Renal cortex interstitium (tissue), 11 donors: ENCODE results near the gene SHANK3. TPM values are rescaled to one million over a fixed set of nuclear protein-coding genes. Genes with fewer than 3 reads are reported as not detected.
A peak's percentile ranks its signal among the peaks of the same experiment; 100 is the strongest.
"Not testable (repeated sequence)": the region's sequence is repeated elsewhere in the genome, so short reads cannot be mapped to it uniquely, and the experiment has no call there.

ENCODE experiments used
- DNase-seq, 11 donors: peaks; one replicate each; pipeline ENCODE4 v3.0.0-alpha.2; 2013; ENCODE audit warnings: low read depth in 9 of 11, low spot score in 4 of 11; ENCODE audit errors: extremely low read depth in 1 of 11
- polyA plus RNA-seq, 3 donors: library from polyadenylated mRNA; unstranded; fragments of 120-200 nt; gene quantifications; one replicate each; pipeline ENCODE4 v1.2.1, GENCODE V29; 2013; ENCODE audit not compliant: insufficient read length in 3 of 3

SHANK3 gene
- polyA plus RNA-seq, 3 donors, result 13.7 to 24.6 (median 21.2) TPM

DNA sequence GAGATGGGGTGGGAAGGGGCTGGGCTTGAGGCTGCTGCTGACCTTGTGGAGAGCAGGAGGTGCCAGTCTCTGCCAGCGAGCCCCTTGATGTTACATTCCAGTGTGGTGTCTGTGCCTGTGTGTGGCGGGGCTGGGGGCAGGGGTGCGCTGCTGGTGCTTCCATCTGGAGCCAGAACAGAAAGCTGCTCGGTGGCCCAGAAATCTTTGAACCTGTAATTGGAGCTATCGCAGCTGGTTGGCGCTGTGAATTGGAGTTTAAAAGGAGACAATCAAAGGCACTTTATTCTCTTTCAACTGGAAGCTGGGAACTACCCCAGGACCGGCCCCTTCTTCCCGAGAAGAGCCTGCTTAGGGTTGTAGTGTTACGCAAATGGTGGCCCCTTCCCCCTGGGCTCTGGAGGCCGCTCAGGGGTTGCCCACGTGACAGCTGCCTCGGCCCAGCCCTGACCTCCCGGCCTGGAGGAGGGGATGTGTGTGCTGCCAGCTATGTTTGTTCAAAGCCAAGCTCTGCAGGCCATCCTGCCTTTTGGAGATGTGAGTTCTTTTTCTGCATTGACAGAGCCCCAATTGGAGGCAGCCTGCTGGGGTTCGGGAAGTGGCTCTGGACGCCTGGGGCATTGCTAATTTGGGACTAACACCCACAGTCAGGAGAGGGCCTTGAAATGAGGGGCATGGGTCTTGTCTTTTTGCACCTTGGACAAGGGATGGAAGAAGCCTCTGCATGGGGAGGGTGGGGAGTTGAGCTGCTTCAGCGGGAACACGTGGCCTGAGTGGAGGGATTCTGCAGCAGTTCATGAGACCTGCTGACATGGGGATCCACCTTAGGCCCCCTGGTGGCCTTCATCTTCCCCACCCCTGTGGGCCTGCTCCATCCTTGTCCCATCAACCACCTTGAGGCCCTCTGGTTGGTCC lies 30.7 kb upstream of the SHANK3 start:
- peak in 4 of 11 donors; percentile 48 to 58 (median 52) for DNase-seq

DNA sequence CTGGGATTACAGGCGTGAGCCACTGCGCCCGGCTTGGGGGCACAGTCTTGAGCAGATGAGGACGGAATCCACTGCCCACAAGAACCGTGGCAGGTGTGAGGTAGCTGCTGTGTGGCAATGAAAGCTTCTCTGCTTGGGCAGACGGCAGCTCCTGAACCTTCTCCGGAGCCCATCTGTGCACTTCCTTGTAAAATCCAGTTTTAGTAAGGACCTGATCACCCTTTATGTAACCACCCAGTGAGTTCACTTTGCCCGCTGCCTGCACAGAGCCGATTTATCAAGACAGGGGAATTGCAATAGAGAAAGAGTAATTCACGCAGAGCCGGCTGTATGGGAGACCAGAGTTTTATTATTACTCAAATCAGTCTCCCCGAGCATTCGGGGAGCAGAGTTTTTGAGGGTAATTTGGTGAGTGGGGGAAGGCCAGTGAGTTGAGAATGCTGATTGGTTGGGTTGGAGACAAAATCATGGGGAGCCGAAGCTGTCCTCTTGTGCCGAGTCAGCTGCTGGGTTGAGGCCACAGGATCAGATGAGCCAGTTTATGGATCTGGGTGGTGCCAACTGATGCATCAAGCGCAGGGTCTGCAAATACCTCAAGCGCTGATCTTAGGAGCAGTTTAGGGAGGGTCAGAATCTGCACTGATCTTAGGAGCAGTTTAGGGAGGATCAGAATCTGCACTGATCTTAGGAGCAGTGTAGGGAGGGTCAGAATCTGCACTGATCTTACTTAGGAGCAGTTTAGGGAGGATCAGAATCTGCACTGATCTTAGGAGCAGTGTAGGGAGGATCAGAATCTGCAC lies 29.4 kb upstream of the SHANK3 start:
- DNase-seq, result not testable (repeated sequence)

DNA sequence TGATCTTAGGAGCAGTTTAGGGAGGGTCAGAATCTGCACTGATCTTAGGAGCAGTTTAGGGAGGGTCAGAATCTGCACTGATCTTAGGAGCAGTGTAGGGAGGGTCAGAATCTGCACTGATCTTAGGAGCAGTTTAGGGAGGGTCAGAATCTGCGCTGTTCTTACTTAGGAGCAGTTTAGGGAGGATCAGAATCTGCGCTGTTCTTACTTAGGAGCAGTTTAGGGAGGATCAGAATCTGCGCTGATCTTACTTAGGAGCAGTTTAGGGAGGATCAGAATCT lies 28.9 kb upstream of the SHANK3 start:
- DNase-seq, result not testable (repeated sequence)

DNA sequence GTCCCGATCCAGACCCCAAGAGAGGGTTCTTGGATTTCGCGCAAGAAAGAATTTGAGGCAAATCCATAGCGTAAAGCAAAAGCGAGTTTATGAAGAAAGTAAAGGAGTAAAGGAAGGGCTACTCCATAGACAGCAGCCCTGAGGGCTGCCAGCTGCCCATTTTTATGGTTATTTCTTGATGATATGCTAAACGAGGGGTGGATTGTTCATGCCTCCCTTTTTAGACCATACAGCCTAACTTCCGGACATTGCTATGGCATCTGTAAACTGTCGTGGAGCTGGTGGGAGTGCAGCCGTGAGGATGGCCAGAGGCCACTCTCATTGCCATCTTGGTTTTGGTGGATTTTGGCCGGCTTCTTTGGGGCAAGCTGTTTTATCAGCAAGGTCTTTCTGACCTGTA lies 19.4 kb upstream of the SHANK3 start:
- DNase-seq, result no peak

GRCh38 chr22:50654664-50655063 lies 18.0 kb upstream of the SHANK3 start:
- DNase-seq, result not testable (repeated sequence)

DNA sequence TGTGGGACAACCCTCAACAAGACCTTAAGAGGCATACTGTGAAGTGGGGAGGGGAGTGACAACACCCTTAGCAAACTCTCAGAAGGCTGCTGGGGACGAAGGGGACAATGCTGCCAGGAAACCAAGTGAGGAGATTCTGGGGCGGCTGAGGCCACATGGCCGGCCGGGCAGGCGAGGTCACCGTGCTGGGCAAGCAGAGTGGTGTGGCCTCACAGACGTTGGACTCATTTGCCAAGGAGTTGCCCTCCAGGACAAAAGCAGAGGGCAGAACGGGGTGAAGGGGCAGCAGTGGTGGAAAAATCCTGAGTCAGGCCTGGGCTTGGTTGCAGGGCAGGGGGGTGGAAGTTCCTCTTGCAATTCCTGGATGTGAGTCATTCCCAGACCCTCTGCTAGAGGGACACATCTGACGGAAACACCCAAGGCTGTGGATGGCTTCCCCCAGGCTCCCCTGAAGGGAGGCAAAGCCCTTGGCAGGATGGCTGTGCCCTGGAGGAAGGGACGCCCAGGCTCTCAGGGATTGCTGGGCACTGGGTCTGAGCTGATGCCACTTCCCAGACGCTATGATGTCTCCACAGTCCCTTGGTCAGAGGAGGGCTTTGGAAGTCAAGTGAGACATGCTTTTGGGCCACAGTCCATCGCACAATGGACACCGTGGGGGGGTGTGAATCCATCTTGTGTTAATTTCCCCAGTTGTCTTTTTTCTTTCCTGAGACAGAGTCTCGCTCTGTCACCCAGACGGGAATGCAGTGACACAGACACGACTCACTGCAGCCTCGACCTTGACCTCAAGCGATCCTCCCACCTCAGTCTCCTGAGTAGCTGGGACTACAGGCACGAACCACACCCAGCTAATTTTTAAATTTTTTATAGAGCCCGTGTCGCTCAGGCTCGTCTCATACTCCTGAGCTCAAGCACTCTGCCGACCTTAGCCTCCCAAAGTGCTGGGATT lies 16.2 kb upstream of the SHANK3 start:
- DNase-seq, result no peak

DNA sequence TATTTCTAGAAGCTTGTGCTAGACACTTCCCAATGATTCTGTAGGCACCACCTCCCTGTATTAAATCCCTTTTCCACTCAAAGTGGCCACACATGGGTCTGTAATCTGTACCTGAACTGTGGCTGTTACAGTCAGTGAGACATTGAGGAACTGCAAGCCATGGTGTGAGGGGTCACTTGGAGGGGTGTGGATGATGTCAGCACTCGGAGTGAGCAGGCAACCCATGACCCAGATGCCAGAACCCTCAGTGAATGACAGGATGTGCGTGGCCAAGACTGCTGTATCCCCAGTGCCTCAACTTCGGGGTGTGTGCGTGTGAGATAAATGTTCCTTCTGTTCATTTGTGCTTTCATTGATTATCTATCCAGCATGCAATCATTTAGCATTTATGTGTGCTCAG lies 14.7 kb upstream of the SHANK3 start:
- DNase-seq, result no peak

DNA sequence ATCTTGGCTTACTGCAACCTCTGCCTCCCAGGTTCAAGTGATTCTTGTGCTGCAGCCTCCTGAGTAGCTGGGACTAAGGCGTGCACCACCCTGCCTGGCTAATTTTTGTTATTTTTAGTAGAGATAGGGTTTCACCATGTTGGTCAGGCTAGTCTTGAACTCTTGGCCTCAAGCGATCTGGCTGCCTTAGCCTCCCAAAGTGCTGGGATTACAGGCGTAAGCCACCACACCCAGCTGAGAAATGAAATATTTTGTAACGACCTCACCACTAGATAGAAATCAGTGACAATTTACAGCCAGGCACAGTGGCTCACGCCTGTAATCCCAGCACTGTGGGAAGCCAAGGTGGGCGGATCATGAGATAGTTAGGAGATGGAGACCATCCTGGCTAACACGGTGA lies 12.9 kb upstream of the SHANK3 start:
- not testable (repeated sequence) for DNase-seq

DNA sequence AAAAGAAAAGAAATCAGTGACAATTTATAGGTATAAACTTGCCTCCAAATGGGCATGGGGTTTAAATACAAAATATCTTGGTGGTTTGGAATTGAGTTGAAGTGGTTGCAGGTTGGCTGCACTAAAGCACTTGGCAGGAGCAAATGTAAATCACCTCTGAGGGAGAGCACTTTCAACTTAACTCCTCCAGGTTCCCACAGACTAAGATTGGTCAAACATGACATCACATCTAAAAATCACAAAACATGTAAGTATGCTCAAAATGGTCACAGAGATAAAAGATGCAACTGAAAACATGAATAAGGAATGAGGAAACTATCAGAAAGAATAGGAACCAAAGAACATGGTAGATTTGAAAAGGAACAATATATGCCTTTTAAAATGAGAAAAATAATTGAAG lies 12.3 kb upstream of the SHANK3 start:
- no peak for DNase-seq

- DNase-seq, result no peak
Measured at GRCh38 chr22:50665212-50665611, 7.4 kb upstream of the SHANK3 start.

GRCh38 chr22:50665738-50666137 lies 6.9 kb upstream of the SHANK3 start:
- no peak for DNase-seq

- no peak for DNase-seq
Measured at GRCh38 chr22:50670513-50670912, 2.1 kb upstream of the SHANK3 start.

DNA sequence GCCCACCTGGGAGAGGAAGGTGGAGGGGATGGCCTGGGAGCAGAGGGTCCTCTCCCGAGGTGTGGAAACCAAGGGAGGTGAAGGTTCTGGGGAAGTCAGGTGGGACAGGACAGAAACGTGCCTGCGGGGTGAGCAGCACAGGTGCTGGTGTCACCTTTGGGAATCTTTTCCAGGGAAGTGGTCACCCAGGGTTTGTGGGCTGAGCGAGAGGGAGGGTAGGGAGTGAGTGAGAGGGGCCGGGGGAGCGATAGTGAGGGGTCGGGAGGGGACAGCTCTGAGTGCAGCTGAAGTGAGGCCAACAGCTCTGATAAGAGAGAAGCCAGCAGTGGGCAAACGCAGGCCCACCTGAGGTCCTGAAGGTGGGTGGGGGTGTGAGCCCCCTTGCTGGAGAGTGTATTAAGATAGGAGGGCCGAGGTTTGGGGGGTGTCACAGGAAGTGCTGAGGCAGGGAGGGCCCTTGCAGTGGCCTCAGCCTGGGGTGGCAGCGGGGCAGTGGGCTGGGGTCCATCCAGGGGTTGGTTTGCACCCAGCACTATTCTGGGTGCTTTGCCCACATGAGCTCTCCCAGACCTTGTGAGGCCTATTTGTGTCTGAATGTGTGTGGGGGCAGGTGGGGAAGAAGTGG lies 1.6 kb upstream of the SHANK3 start:
- no peak for DNase-seq

DNA sequence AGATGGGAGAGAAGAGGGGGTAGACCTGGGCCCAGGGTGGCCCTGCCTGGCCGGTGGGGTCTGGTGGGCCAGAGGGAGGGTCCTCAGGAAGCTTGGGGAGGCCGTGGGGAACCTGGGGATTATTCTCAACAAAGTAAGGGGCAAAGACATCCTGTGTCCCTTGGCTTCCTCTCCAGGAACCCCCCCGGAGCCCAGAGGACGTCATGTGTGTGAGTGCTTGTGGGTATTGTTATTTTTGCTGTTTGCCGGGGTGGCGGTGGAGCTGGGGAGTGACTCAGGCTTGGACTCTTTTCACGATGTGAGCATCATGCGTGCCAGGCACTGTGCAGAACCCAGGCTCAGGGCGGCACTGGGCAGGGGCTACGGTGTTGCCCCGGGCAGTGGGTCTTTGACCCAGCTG lies 982 bp upstream of the SHANK3 start:
- DNase-seq, result no peak

DNA sequence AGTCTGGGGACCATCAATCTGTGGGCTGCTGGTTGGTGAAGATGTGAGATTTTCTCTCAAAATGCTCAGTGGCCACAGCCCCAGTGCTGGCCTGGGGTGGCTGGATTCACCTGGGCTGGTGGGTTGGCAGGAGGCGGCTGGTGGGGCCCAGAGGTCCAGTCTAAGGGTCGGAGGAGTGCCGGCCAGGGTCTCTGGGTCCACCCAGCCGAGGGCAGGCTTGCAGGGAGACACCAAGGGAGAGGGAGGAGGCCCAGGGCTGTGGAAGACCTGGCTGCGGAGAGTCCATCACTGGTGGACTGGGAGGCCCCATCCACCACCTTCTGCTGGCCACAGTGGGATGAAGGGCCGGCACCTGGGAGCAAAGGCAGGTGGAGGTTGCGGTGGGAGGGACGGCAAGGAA lies 582 bp upstream of the SHANK3 start:
- no peak for DNase-seq

GRCh38 chr22:50673231-50674129 lies 857 bp downstream of the SHANK3 start:
- DNase-seq, result peak in 1 of 11 donors; percentile 12

DNA sequence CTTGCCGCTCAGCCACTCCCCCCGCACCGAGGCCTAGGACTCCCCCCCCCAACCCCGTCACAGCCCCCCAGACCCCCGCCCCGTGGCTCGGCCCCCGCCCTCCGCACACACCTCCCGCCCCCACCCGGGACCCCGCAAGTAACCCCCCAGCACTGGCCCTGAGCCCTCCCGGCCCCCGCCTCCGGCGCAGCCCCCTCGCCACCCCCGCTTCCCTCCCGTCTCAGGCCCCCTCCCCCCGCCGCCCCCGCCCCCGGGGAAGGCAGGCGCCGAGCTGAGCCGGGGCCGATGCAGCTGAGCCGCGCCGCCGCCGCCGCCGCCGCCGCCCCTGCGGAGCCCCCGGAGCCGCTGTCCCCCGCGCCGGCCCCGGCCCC lies 1.5 kb downstream of the SHANK3 start:
- no peak for DNase-seq
